ENCODE results near the gene KIF5A.

DNA sequence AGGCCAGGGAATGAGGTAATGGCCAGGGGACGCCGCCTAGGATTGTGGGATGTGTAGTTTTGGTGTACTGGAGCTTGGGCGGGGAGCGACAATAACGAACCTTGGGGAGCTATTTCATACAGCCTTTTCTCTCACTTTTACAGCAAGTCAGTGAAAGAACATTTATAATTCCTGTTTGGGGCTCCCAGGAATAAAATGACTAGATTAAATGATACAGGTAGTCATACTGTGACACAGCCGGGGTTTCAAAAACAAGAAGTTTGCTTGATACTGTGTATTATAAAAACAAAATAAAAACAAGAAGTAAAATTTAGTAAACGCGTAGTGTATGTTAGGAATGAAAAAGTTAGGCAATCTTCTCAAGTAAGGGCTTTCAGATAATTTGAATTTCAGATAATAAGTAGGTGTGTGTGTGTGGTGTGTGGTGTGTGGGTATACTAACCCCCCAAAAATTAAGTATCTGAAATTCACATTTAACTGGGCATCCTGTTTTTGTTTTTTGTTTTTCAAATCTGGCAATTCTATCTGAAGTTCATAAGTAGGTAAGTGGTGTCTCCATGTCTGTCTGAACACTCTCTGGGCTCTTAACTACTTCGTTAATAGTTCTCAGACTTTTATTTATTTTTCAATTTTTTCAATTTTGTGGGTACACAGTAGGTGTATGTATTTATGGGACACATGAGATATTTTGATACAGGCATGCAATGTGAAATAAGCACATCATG is 2.4 kb upstream of the KIF5A start:
- TF ChIP-seq, protein P1, sequence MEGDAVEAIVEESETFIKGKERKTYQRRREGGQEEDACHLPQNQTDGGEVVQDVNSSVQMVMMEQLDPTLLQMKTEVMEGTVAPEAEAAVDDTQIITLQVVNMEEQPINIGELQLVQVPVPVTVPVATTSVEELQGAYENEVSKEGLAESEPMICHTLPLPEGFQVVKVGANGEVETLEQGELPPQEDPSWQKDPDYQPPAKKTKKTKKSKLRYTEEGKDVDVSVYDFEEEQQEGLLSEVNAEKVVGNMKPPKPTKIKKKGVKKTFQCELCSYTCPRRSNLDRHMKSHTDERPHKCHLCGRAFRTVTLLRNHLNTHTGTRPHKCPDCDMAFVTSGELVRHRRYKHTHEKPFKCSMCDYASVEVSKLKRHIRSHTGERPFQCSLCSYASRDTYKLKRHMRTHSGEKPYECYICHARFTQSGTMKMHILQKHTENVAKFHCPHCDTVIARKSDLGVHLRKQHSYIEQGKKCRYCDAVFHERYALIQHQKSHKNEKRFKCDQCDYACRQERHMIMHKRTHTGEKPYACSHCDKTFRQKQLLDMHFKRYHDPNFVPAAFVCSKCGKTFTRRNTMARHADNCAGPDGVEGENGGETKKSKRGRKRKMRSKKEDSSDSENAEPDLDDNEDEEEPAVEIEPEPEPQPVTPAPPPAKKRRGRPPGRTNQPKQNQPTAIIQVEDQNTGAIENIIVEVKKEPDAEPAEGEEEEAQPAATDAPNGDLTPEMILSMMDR (IDR thresholded peaks at IDR 0.05; ENCODE audit: insufficient read depth, low read length, poor library complexity, severe bottlenecking) = no peak
- no peak for TF ChIP-seq EZH2phosphoT487 (conservative IDR thresholded peaks at IDR 0.05; ENCODE audit: low read length)

Data from SU-DHL-6 (cell line).